GM12873 (cell line): ENCODE data around the gene LASP1.

Source experiments
- TF ChIP-seq, protein P1 (sequence below): IDR thresholded peaks from 2 replicates; pipeline ENCODE4 v1.5.1; 2012; ENCODE audit warnings: low read depth, mild to moderate bottlenecking, moderate library complexity, low read length, control low read depth; ENCODE audit not compliant: insufficient read depth; ENCODE audit errors: missing control alignments

Gene LASP1

DNA sequence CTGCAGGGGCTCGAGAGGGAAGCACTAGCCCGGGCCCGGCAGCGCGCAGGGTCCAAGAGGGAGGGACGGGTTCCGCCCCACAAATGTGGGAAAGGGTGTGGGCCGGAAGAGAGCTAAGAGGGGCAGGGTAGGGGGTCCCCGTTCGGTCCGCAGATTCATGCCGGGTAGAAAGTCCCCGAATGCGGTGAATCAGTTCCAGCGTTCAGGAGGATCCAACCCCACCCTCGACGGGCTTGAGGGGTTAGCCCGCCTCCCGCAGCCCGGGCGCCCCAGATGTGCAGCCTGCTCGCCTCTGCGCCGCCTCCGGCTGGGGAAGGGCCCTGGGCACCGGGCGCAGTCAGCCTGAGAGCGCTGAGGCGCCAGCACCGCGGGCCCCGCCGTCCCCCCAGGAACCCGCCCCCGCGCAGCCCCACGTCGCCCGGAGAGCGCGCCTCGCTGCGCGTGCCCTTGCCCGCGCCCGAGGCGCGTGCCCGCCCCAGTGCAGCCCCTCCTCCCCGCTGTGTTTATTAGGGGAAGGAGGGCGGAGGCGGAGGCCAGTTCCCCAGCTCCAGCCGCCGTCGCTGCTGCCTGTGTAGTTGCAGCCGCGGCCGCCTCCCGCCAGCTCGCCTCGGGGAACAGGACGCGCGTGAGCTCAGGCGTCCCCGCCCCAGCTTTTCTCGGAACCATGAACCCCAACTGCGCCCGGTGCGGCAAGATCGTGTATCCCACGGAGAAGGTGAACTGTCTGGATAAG lies at the start of gene LASP1:
Gene LASP1, plus strand, starts transcription at position 533 of the 733 bp plus-strand sequence. Its CDS starts 132 bp downstream, at position 665.
- TF ChIP-seq, protein P1, sequence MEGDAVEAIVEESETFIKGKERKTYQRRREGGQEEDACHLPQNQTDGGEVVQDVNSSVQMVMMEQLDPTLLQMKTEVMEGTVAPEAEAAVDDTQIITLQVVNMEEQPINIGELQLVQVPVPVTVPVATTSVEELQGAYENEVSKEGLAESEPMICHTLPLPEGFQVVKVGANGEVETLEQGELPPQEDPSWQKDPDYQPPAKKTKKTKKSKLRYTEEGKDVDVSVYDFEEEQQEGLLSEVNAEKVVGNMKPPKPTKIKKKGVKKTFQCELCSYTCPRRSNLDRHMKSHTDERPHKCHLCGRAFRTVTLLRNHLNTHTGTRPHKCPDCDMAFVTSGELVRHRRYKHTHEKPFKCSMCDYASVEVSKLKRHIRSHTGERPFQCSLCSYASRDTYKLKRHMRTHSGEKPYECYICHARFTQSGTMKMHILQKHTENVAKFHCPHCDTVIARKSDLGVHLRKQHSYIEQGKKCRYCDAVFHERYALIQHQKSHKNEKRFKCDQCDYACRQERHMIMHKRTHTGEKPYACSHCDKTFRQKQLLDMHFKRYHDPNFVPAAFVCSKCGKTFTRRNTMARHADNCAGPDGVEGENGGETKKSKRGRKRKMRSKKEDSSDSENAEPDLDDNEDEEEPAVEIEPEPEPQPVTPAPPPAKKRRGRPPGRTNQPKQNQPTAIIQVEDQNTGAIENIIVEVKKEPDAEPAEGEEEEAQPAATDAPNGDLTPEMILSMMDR, result no peak

GRCh38 chr17:38824899-38825761 lies 44.7 kb upstream of the LASP1 start, which contains the start of gene CWC25:
Gene CWC25 (minus strand): TSS chr17:38825321. CDS start chr17:38825183, 138 bp downstream.
- TF ChIP-seq, protein P1, result no peak

DNA sequence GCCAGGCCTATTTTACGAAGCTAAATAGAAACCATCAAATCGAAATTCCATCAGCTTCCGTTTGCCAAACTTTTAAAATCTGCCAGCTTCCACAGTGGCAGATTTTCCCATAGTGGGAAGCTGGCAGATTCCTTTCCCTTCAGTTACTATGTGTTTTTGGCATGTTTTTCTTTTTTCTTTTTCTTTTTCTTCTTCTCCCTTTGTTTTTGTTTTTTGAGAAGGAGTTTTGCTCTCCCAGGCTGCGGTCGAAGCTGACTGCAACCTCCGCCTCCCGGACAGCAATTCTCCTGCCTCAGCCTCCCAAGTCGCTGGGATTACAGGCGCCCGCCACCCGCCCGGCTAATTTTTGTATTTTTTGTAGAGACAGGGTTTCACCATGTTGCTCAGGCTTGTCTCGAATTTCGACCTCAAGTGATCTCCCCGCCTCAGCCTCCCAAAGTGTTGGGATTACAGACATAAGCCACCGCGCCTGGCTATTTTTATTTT lies 44.1 kb upstream of the LASP1 start:
- TF ChIP-seq, protein P1, result no peak

DNA sequence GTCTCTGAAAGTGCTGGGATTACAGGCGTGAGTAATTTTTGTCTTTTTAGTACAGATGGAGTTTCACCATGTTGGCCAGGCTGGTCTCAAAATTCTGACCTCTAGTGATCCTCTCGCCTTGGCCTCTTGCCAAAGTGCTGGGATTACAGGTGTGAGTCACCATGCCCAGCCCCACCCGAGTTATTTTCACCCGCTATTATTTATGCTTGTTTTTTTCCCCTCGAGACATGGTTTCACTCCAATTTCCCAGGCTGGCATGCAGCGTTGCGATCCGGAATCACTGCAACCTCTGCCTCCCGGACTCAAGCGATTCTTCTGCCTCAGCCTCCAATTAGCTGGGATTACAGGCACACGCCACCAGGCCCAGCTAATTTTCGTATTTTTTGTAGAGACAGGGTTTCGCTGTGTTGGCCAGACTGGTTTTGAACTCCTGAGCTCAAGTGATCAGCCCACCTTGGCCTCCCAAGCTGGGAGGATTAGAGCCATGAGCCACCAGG lies 25.5 kb upstream of the LASP1 start:
- TF ChIP-seq, protein P1, result no peak

GRCh38 chr17:38848557-38848891 lies 21.3 kb upstream of the LASP1 start:
- TF ChIP-seq, protein P1, result no peak

- TF ChIP-seq, protein P1, result no peak
Measured at GRCh38 chr17:38848939-38849605, 20.8 kb upstream of the LASP1 start.
